ENCODE results near the gene SAPCD2.

The SAPCD2 gene

DNA sequence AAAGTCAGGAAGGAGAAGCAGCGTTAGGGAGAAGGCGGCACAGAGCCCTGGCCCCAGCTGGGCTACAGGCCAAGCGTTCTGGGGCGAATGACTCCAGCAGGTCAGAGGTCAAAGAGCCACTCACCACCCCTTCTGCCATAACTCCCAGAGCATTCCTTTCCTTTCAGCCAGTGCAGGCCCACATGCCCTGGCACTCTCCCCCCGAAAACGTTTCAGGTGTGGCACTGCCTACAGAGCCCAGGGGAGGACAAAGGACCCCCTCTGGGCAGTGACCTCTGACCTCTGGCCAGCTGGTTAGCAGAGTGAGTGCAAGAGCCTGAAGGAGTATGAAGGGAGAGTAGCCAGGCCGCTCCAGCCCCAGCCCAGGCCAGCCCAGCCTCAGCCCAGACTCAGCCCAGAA is 47.2 kb downstream of the SAPCD2 start:
- TF ChIP-seq, protein P1, sequence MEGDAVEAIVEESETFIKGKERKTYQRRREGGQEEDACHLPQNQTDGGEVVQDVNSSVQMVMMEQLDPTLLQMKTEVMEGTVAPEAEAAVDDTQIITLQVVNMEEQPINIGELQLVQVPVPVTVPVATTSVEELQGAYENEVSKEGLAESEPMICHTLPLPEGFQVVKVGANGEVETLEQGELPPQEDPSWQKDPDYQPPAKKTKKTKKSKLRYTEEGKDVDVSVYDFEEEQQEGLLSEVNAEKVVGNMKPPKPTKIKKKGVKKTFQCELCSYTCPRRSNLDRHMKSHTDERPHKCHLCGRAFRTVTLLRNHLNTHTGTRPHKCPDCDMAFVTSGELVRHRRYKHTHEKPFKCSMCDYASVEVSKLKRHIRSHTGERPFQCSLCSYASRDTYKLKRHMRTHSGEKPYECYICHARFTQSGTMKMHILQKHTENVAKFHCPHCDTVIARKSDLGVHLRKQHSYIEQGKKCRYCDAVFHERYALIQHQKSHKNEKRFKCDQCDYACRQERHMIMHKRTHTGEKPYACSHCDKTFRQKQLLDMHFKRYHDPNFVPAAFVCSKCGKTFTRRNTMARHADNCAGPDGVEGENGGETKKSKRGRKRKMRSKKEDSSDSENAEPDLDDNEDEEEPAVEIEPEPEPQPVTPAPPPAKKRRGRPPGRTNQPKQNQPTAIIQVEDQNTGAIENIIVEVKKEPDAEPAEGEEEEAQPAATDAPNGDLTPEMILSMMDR (IDR thresholded peaks at IDR 0.05; ENCODE audit: low read depth, low read length, missing control alignments), result no peak
- no peak for DNase-seq (ENCODE audit: low read depth)
- H3K4me3 ChIP-seq (ENCODE audit: low read depth, low read length), result no peak overlapping the region
- in situ Hi-C loops (cut with HindIII; ENCODE audit: low sequenced_read_pairs), result no loop called here

DNA sequence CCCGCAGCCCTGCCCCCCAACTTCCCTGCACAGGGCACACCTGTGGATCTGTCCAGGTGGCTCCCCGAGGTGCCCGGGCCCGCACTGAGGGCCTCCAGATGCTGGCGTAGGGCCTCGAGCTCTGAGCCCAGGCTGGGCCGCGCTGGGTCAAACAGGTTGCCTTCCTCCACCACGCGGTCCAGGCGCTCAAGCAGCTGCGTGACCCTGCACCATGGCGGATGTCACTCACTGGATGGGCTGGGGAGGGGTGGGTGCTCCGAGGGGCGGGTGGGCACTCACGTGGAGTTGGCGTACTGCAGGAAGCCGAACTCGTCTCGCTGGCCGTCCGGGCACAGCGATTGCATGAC is 47.7 kb downstream of the SAPCD2 start:
- in situ Hi-C loops (cut with HindIII; ENCODE audit: low sequenced_read_pairs), result no loop called here
- no peak for DNase-seq (ENCODE audit: low read depth)
- H3K4me3 ChIP-seq (ENCODE audit: low read depth, low read length), result no peak overlapping the region
- TF ChIP-seq, protein P1 (IDR thresholded peaks at IDR 0.05; ENCODE audit: low read depth, low read length, missing control alignments), result no peak

DNA sequence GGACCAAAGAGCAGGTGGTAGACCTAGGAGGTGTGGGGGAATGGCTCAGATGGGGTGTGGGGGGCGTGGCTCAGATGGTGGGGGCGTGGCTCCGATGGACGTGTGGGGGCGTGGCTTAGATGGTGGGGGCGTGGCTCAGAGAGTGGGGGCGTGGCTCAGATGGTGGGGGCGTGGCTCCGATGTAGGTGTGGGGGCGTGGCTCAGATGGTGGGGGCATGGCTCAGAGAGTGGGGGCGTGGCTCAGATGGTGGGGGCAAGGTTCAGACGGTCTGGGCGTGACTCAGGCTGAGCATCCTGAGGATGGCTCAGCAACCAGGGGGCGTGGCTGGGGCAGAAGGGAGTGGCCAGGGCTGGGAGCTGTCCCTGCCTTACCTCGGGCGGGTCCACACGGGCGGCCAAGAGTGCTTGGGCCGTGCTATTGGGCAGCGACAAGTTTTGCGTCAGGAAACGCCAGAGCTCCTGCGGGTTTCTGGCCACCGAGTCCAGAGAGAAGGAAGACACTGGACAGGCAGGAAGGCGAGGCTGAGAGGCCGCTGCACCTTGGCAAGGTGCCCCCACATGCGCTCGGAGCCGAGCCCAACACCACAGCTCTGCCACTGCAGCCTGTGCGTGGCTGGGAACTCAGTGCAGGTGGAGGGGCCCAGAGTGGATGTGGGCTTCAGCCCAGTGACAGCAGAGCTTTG is 48.2 kb downstream of the SAPCD2 start:
- in situ Hi-C loops (cut with HindIII; ENCODE audit: low sequenced_read_pairs), result no loop called here
- TF ChIP-seq, protein P1 (IDR thresholded peaks at IDR 0.05; ENCODE audit: low read depth, low read length, missing control alignments), result no peak
- H3K4me3 ChIP-seq (ENCODE audit: low read depth, low read length), result no peak overlapping the region
- DNase-seq (ENCODE audit: low read depth), result no peak

DNA sequence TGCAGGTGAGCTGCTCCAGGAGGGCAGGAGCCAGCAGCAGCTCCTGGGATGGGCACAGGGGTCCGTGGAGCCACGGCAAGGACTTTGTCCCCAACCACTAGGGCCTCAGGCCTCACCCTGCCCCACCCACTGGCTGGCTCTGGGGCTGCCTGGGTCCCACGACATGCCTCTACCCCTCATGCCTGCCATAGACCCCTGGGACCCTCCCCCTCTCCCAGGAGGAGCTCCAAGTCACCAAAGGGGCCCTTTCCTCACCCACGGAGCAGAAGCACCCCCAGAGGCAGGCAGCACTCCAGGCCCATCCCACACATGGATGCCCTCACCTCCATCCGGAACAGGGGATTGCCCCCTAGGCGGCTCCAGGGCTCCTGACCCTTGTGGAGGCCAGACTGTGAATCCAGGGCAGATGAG is 48.8 kb downstream of the SAPCD2 start:
- in situ Hi-C loops (cut with HindIII; ENCODE audit: low sequenced_read_pairs), result no loop called here
- TF ChIP-seq, protein P1 (IDR thresholded peaks at IDR 0.05; ENCODE audit: low read depth, low read length, missing control alignments), result no peak
- no peak overlapping the region for H3K4me3 ChIP-seq (ENCODE audit: low read depth, low read length)
- no peak for DNase-seq (ENCODE audit: low read depth)

DNA sequence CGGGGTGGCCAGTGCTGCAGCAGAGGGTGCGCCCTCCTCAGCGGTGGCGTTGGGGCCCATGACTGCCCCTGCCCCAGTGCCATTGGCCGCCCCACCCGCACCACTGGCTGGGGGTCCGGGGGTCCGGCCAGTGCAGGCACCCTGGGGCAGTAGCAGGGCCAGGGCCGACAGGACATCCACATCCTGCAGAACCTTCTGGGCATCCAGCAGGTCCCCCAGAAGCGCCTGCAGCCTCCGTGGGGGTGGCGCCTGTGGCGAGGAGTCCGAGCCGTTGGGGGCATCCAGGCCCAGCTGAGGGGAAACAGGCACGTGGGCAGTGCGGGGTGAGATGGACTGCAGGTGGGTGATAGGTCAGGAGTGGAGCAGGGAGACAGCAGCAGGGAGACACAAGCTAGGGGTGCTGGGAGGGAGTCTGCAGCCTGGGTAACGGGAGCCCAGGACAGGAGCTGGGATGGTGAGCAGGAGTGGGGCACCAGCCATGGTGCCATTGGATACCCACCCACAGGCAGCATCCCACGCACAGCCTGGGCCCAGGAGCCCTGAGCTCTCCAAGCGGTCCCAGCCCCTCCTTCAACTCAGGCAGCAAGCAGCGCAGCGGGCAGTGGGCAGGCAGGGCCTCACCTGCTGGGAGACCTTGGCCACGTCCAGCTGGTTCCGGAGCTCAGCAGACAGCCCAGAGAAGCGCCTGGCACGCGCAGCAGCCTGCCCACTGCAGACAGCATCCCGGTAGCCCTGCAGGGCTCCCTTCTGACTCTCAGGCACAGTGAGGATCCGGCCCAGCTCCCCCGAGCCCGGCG is 49.4 kb downstream of the SAPCD2 start:
- TF ChIP-seq, protein P1 (IDR thresholded peaks at IDR 0.05; ENCODE audit: low read depth, low read length, missing control alignments), result no peak
- DNase-seq (ENCODE audit: low read depth), result no peak
- no peak overlapping the region for H3K4me3 ChIP-seq (ENCODE audit: low read depth, low read length)
- in situ Hi-C loops (cut with HindIII; ENCODE audit: low sequenced_read_pairs), result no loop called here

DNA sequence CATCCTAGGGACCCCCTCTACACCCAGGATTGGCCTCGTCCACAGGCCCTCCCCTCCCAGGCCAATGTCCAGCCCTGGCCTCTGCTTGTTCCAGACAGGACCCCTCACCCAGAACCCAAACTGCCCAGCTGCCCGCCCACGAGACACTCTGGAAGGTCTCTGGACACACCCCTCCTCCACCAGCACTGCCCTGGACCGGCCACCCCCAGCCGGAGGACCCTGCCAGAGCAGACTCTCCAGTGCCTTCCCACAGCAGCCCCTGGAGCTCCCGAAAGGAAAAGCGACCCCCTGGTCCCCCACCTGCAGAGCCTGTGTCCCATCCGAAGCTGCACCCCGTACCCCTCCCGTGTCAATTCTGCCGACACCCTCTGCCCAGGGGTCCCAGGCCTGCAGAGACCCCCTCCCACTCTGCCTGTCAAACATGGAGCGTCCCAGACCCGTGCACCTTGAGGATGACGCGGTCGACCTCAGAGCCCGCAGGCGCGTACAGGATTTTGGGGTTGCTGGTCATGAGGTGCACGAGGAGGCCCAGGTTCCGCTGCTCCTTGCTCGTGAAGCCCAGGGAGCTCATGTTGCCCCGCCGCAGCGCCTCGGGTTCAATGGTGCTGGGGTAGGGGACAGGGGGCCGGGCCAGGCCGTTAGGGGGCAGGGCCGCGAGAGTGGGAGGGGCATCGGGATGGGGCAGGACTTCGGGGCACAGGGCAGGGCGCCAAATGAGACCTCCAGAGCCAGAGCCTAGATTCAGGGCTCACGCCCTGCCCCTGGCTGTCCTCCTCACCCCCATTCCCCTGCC is 50.3 kb downstream of the SAPCD2 start:
- TF ChIP-seq, protein P1 (IDR thresholded peaks at IDR 0.05; ENCODE audit: low read depth, low read length, missing control alignments), result no peak
- no peak overlapping the region for H3K4me3 ChIP-seq (ENCODE audit: low read depth, low read length)
- in situ Hi-C loops (cut with HindIII; ENCODE audit: low sequenced_read_pairs), result no loop called here
- no peak for DNase-seq (ENCODE audit: low read depth)

Measured in astrocyte of the cerebellum (primary cell).